Sigmoid colon (tissue), 7 donors: Measurements from ENCODE around the gene BAHD1. TPM values are rescaled to one million over a fixed set of nuclear protein-coding genes. Genes with fewer than 3 reads are reported as not detected.
"Not testable (repeated sequence)": the region's sequence is repeated elsewhere in the genome, so short reads cannot be mapped to it uniquely, and the experiment has no call there.

Experiments used
- DNase-seq: peaks from one replicate; pipeline ENCODE4 v3.0.0-alpha.2; 2019
- H3K27ac ChIP-seq, 4 donors: fragments of 200-600 bp; sonication (generic); one replicate each; pipeline ENCODE4 v1.5.1; 2016 to 2019; ENCODE audit warnings: mild to moderate bottlenecking in 1 of 4
- H3K27me3 ChIP-seq, 3 donors: fragments of 200-600 bp; sonication (generic); one replicate each; pipeline ENCODE4 v1.5.1; 2019; ENCODE audit warnings: mild to moderate bottlenecking in 1 of 3
- H3K36me3 ChIP-seq, 4 donors: fragments of 200-600 bp; sonication (generic); one replicate each; pipeline ENCODE4 v1.5.1; 2016 to 2019
- H3K4me1 ChIP-seq, 4 donors: fragments of 200-600 bp; sonication (generic); one replicate each; pipeline ENCODE4 v1.5.1; 2017 to 2019
- H3K4me3 ChIP-seq, 4 donors: fragments of 200-600 bp; sonication (generic); one replicate each; pipeline ENCODE4 v1.5.1; 2017 to 2019; ENCODE audit warnings: mild to moderate bottlenecking in 2 of 4, moderate library complexity in 1 of 4
- H3K9me3 ChIP-seq, 4 donors: fragments of 200-600 bp in 3 of 4; sonication (generic) in 3 of 4; one replicate each; pipeline versions ENCODE4 v1.5.1 to v1.6.1; 2013 to 2019
- CTCF ChIP-seq, 4 experiments: fragments of 450-650 bp in 3 of 4; fragments of 200-600 bp in 1 of 4; IDR thresholded peaks; one replicate each; pipeline ENCODE4 v1.5.1; 2016 to 2019; ENCODE audit warnings: antibody characterized with exemption in 4 of 4, mild to moderate bottlenecking in 3 of 4, moderate library complexity in 2 of 4
- EP300 ChIP-seq, 4 donors: sonication (generic); formaldehyde crosslinking; IDR thresholded peaks; one replicate each; pipeline ENCODE4 v1.6.1; 2017; ENCODE audit warnings: antibody characterized with exemption in 4 of 4
- POLR2A ChIP-seq, 2 donors: fragments of 450-650 bp; IDR thresholded peaks; one replicate each; pipeline ENCODE4 v1.6.1; 2016; ENCODE audit warnings: antibody characterized with exemption in 2 of 2, mild to moderate bottlenecking in 2 of 2, moderate library complexity in 2 of 2
- POLR2AphosphoS5 ChIP-seq, 4 donors: sonication (generic); formaldehyde crosslinking; IDR thresholded peaks; one replicate each; pipeline ENCODE4 v1.6.1; 2017; ENCODE audit warnings: antibody characterized with exemption in 4 of 4
- WGBS, 2 donors: extraction: QIAGEN DNeasy Blood & Tissue Kit; methylation state at CpG; one replicate each; pipeline ENCODE4 v1.1.7; 2013; 5-methylcytosine and 5-hydroxymethylcytosine counted together
- intact Hi-C: fragments of 100-400 bp; cut with DNase I; formaldehyde crosslinking; loops from one replicate; pipeline ENCODE4 v1.15.1; 2023
- polyA plus RNA-seq, 3 donors: library from polyadenylated mRNA; stranded (reverse); fragments of 200-250 nt; gene quantifications; one replicate each; pipeline ENCODE4 v1.2.3, GENCODE V29; 2013
- total RNA-seq, 4 donors: library from RNA; depleted of rRNA; stranded (reverse); fragments of >200 nt; gene quantifications; one replicate each; pipeline ENCODE4 v1.1.0, GENCODE V29; 2016
- donor health status: healthy with polysubstance abuse.
- donor health status: Bipolar disorder and iron deficiency.
- donor health status: healthy.

BAHD1 gene
- total and polyA plus RNA-seq, 7 donors = 7.7 to 20.2 (median 9.6) TPM

- H3K9me3 ChIP-seq = no peaks in the 10 kb centered on the region
- WGBS, 2 donors = 37 to 57% methylated on average over 11 of the region's 11 CpGs
- TF ChIP-seq POLR2A (IDR thresholded peaks at IDR 0.05) = no peak
- no peak for TF ChIP-seq EP300 (IDR thresholded peaks at IDR 0.05)
- TF ChIP-seq CTCF (IDR thresholded peaks at IDR 0.05) = no peak
- TF ChIP-seq POLR2AphosphoS5 (IDR thresholded peaks at IDR 0.05) = no peak
- no peaks in the 10 kb centered on the region for H3K36me3 ChIP-seq
- no peaks in the 10 kb centered on the region for H3K27me3 ChIP-seq
- peaks cover 0 to 16% (median 13%) of the 10 kb centered on the region in 4 donors for H3K4me1 ChIP-seq
- no peak overlapping the region for H3K4me3 ChIP-seq
- H3K27ac ChIP-seq = no peak overlapping the region
- no peak for DNase-seq
- intact Hi-C loops = no loop called here
Observed at GRCh38 chr15:40452296-40453090, 11.7 kb downstream of the BAHD1 start.

- H3K4me3 ChIP-seq, H3K9me3 ChIP-seq, H3K27me3 ChIP-seq, H3K27ac ChIP-seq, H3K36me3 ChIP-seq, intact Hi-C loops, DNase-seq: not testable (repeated sequence)
- WGBS, 2 donors = 29 to 65% methylated on average over 3 of the region's 3 CpGs
- H3K4me1 ChIP-seq = peaks cover 0 to 14% (median 13%) of the 10 kb centered on the region in 4 donors
Observed at GRCh38 chr15:40453941-40454340, 13.2 kb downstream of the BAHD1 start.

- 58 to 71% methylated on average over 9 of the region's 9 CpGs for WGBS, 2 donors
- intact Hi-C loops = no loop called here
- peaks cover 0 to 10% (median 7%) of the 10 kb centered on the region in 4 donors for H3K36me3 ChIP-seq
- TF ChIP-seq POLR2AphosphoS5 (IDR thresholded peaks at IDR 0.05) = no peak
- peaks cover 0 to 12% (median 10%) of the 10 kb centered on the region in 4 donors for H3K4me1 ChIP-seq
- H3K27ac ChIP-seq = no peak overlapping the region
- no peaks in the 10 kb centered on the region for H3K27me3 ChIP-seq
- no peak overlapping the region for H3K4me3 ChIP-seq
- no peak for DNase-seq
- H3K9me3 ChIP-seq = no peaks in the 10 kb centered on the region
Observed at GRCh38 chr15:40454904-40455391, 14.2 kb downstream of the BAHD1 start.

GRCh38 chr15:40456299-40456712 lies 15.6 kb downstream of the BAHD1 start:
- H3K36me3 ChIP-seq = peaks cover 0 to 19% (median 8%) of the 10 kb centered on the region in 4 donors
- peaks cover 0 to 12% (median 10%) of the 10 kb centered on the region in 4 donors for H3K4me1 ChIP-seq
- H3K27me3 ChIP-seq = no peaks in the 10 kb centered on the region
- DNase-seq = no peak
- no peak for TF ChIP-seq POLR2AphosphoS5 (IDR thresholded peaks at IDR 0.05)
- no peak for TF ChIP-seq CTCF (IDR thresholded peaks at IDR 0.05)
- TF ChIP-seq EP300 (IDR thresholded peaks at IDR 0.05) = no peak
- no peak for TF ChIP-seq POLR2A (IDR thresholded peaks at IDR 0.05)
- intact Hi-C loops = no loop called here
- no peak overlapping the region for H3K4me3 ChIP-seq
- H3K9me3 ChIP-seq = no peaks in the 10 kb centered on the region
- no peak overlapping the region for H3K27ac ChIP-seq
- 58 to 80% methylated on average over 7 of the region's 7 CpGs for WGBS, 2 donors

- Histone ChIP-seq H3K27me3 (no peaks in the 10 kb centered on the region), H3K27ac (no peak overlapping the region), H3K4me1 (peaks cover 0 to 12% (median 10%) of the 10 kb centered on the region in 4 donors), H3K36me3 (peaks cover 0 to 21% (median 9%) of the 10 kb centered on the region in 4 donors), H3K9me3 (no peaks in the 10 kb centered on the region), H3K4me3 (no peak overlapping the region)
- WGBS, 2 donors = 79 to 88% methylated on average over 4 of the region's 4 CpGs
- DNase-seq = no peak
- intact Hi-C loops = no loop called here
- TF ChIP-seq POLR2AphosphoS5 (IDR thresholded peaks at IDR 0.05) = no peak
- TF ChIP-seq EP300 (IDR thresholded peaks at IDR 0.05) = no peak
- no peak for TF ChIP-seq CTCF (IDR thresholded peaks at IDR 0.05)
- no peak for TF ChIP-seq POLR2A (IDR thresholded peaks at IDR 0.05)
Observed at GRCh38 chr15:40456738-40457137, 16.0 kb downstream of the BAHD1 start.
